Measurements from ENCODE around the gene ASB1. TPM values are rescaled to one million over a fixed set of nuclear protein-coding genes. Genes with fewer than 3 reads are reported as not detected.

The ASB1 gene
- total and polyA plus RNA-seq, 10 of the 15 experiments (the other 5 are each of a cell fraction or from before 2014, with no cell fraction given), result 5.2 to 31.2 (median 25.8) TPM

- Histone ChIP-seq H3K27me3 (replicated peaks in 1 of 2; ENCODE audit: control insufficient read depth in 2 of 2, insufficient read depth in 2 of 2, low read length in 1 of 2) (no peaks in the 10 kb centered on the region), H3K9me3 (replicated peaks; ENCODE audit: control insufficient read depth, insufficient read depth, low read length) (no peaks in the 10 kb centered on the region), H4K20me1 (ENCODE audit: control insufficient read depth, insufficient read depth) (no peaks in the 10 kb centered on the region), H3K4me3 (no peak overlapping the region), H3K4me2 (ENCODE audit: control insufficient read depth, insufficient read depth) (no peak overlapping the region), H2AFZ (ENCODE audit: control insufficient read depth, low read depth, low read length) (no peak overlapping the region), H3K27ac (ENCODE audit: control insufficient read depth, insufficient read depth) (no peak overlapping the region), H3K36me3 (ENCODE audit: control insufficient read depth in 2 of 2, insufficient read depth in 2 of 2, low read length in 1 of 2) (no peaks in the 10 kb centered on the region), H3K4me1 (ENCODE audit: control insufficient read depth, insufficient read depth, low read length) (no peaks in the 10 kb centered on the region), H3K79me2 (ENCODE audit: control insufficient read depth, insufficient read depth, low read length) (no peaks in the 10 kb centered on the region), H3K9ac (ENCODE audit: control insufficient read depth, insufficient read depth, low read length) (no peak overlapping the region)
- intact Hi-C loops (cut with micrococcal nuclease; ENCODE audit: unreplicated experiment), result no loop called here
- BruUV-seq (replicated peaks), result no TSS peak
- CTCF ChIA-PET, result no interaction called here
- whole genome bisulfite sequencing (ENCODE audit: insufficient coverage, insufficient replicate concordance, low lambda C conversion rate, missing lambda C conversion rate), result 80% methylated on average over 6 of the region's 6 CpGs
- SMC1A ChIA-PET (ENCODE audit: uncharacterized antibody, unreplicated experiment), result no interaction called here
- no peak for ATAC-seq
- in situ Hi-C loops (cut with MboI), result no loop called here
- POLR2A ChIA-PET, result no interaction called here
- DNase-seq (ENCODE audit: low read depth, low spot score), result no peak
- RAD21 ChIA-PET (ENCODE audit: unreplicated experiment), result no interaction called here
- TF ChIP-seq SUZ12 (IDR thresholded peaks at IDR 0.05; ENCODE audit: unreplicated experiment) (no peak), RAD21 (IDR thresholded peaks at IDR 0.05; ENCODE audit: insufficient read depth, low read depth, low read length) (no peak)
- peak; percentile 13 for FAIRE-seq
These were observed 28.1 kb upstream of the ASB1 start for GRCh38 chr2:238398577-238398976.

DNA sequence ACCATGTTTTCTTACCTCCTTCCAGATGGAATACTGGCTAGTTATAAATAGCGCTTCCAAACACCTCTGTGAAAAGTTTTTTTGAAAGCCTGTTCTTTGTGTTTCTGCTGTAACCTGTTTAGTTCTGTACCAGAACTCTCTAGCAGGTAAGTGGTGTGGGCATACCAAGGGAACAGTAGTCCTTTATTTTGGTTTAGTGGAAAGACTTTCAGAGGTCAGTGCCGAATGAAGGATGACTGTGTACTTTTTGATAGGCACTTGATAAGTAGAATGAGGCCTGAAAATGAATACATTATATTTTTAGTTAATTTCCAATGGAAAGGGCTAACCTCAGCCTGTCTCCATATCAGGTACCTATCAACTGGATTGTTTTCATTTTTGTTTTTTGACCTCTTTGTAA is 27.6 kb upstream of the ASB1 start:
- ChIA-PET POLR2A (no interaction called here), RAD21 (ENCODE audit: unreplicated experiment) (no interaction called here), SMC1A (ENCODE audit: uncharacterized antibody, unreplicated experiment) (no interaction called here), CTCF (no interaction called here)
- no peak overlapping the region for H2AFZ ChIP-seq (ENCODE audit: control insufficient read depth, low read depth, low read length)
- ATAC-seq (no peak), FAIRE-seq (no peak), DNase-seq (ENCODE audit: low read depth, low spot score) (no peak)
- H3K4me3 ChIP-seq, result no peak overlapping the region
- H3K27me3 ChIP-seq (replicated peaks in 1 of 2; ENCODE audit: control insufficient read depth in 2 of 2, insufficient read depth in 2 of 2, low read length in 1 of 2), result no peaks in the 10 kb centered on the region
- H3K79me2 ChIP-seq (ENCODE audit: control insufficient read depth, insufficient read depth, low read length), result no peaks in the 10 kb centered on the region
- no peaks in the 10 kb centered on the region for H3K9me3 ChIP-seq (replicated peaks; ENCODE audit: control insufficient read depth, insufficient read depth, low read length)
- H3K4me1 ChIP-seq (ENCODE audit: control insufficient read depth, insufficient read depth, low read length), result no peaks in the 10 kb centered on the region
- BruUV-seq (replicated peaks), result no TSS peak
- H4K20me1 ChIP-seq (ENCODE audit: control insufficient read depth, insufficient read depth), result no peaks in the 10 kb centered on the region
- WGBS (ENCODE audit: insufficient coverage, insufficient replicate concordance, low lambda C conversion rate, missing lambda C conversion rate), result 98% methylated on average over 2 of the region's 2 CpGs
- H3K36me3 ChIP-seq (ENCODE audit: control insufficient read depth in 2 of 2, insufficient read depth in 2 of 2, low read length in 1 of 2), result no peaks in the 10 kb centered on the region
- H3K4me2 ChIP-seq (ENCODE audit: control insufficient read depth, insufficient read depth), result no peak overlapping the region
- no peak overlapping the region for H3K27ac ChIP-seq (ENCODE audit: control insufficient read depth, insufficient read depth)
- H3K9ac ChIP-seq (ENCODE audit: control insufficient read depth, insufficient read depth, low read length), result no peak overlapping the region
- in situ Hi-C loops (cut with MboI) (no loop called here), intact Hi-C loops (cut with micrococcal nuclease; ENCODE audit: unreplicated experiment) (no loop called here)
- no peak for TF ChIP-seq HDAC2 (IDR thresholded peaks at IDR 0.05)
- TF ChIP-seq, protein P1, sequence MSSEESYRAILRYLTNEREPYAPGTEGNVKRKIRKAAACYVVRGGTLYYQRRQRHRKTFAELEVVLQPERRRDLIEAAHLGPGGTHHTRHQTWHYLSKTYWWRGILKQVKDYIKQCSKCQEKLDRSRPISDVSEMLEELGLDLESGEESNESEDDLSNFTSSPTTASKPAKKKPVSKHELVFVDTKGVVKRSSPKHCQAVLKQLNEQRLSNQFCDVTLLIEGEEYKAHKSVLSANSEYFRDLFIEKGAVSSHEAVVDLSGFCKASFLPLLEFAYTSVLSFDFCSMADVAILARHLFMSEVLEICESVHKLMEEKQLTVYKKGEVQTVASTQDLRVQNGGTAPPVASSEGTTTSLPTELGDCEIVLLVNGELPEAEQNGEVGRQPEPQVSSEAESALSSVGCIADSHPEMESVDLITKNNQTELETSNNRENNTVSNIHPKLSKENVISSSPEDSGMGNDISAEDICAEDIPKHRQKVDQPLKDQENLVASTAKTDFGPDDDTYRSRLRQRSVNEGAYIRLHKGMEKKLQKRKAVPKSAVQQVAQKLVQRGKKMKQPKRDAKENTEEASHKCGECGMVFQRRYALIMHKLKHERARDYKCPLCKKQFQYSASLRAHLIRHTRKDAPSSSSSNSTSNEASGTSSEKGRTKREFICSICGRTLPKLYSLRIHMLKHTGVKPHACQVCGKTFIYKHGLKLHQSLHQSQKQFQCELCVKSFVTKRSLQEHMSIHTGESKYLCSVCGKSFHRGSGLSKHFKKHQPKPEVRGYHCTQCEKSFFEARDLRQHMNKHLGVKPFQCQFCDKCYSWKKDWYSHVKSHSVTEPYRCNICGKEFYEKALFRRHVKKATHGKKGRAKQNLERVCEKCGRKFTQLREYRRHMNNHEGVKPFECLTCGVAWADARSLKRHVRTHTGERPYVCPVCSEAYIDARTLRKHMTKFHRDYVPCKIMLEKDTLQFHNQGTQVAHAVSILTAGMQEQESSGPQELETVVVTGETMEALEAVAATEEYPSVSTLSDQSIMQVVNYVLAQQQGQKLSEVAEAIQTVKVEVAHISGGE (CRISPR knock-in tag; IDR thresholded peaks at IDR 0.05), result no peak
- no peak for TF ChIP-seq NFIC (IDR thresholded peaks at IDR 0.05; ENCODE audit: low read depth, low read length)
- no peak for TF ChIP-seq GABPA (IDR thresholded peaks at IDR 0.05; ENCODE audit: low read depth)
- TF ChIP-seq ASH2L (IDR thresholded peaks at IDR 0.05; ENCODE audit: borderline replicate concordance, low read depth), result no peak
- no peak for TF ChIP-seq EGR1 (IDR thresholded peaks at IDR 0.05; ENCODE audit: borderline replicate concordance in 1 of 2, low read depth in 2 of 2, low read length in 2 of 2)
- no peak for TF ChIP-seq REST (IDR thresholded peaks at IDR 0.05; ENCODE audit: low read depth, low read length)
- no peak for TF ChIP-seq TCF7 (IDR thresholded peaks at IDR 0.05; ENCODE audit: borderline replicate concordance)

Data from GM12878 (cell line).